Type B pancreatic cell (in vitro differentiated cells): ENCODE measurements around the gene RABGAP1L. TPM values are rescaled to one million over a fixed set of nuclear protein-coding genes. Genes with fewer than 3 reads are reported as not detected.

Experiments
- DNase-seq: peaks from one replicate; pipeline ENCODE4 v3.0.0; 2021; ENCODE audit warnings: mixed read lengths; ENCODE audit not compliant: unreplicated experiment; ENCODE audit errors: extremely low spot score
- H3K27ac Mint-ChIP-seq: 2 replicates; pipeline ENCODE4 v1.8.0; 2021; ENCODE audit warnings: mild to moderate bottlenecking, mixed read lengths
- H3K27me3 Mint-ChIP-seq: 2 replicates; pipeline ENCODE4 v1.8.0; 2021; ENCODE audit warnings: mixed read lengths
- H3K36me3 Mint-ChIP-seq: 2 replicates; pipeline ENCODE4 v1.8.0; 2021; ENCODE audit warnings: mixed read lengths
- H3K4me1 Mint-ChIP-seq: one replicate; pipeline ENCODE4 v1.8.0; 2021; ENCODE audit warnings: mixed read lengths; ENCODE audit not compliant: unreplicated experiment
- H3K4me3 Mint-ChIP-seq: 2 replicates; pipeline ENCODE4 v1.8.0; 2021; ENCODE audit warnings: mild to moderate bottlenecking, mixed read lengths
- H3K9me3 Mint-ChIP-seq: 2 replicates; pipeline ENCODE4 v1.8.0; 2021; ENCODE audit warnings: mixed read lengths
- CTCF ChIP-seq: fragments of 200-600 bp; sonication (generic); conservative IDR thresholded peaks from 2 replicates; pipeline ENCODE4 v1.5.0; 2021; ENCODE audit warnings: antibody characterized with exemption, mild to moderate bottlenecking
- total RNA-seq: library from RNA; stranded (reverse); gene quantifications from 2 replicates; pipeline ENCODE4 v1.2.1, GENCODE V29; 2021; ENCODE audit warnings: low replicate concordance

RABGAP1L gene
- total RNA-seq, 1 donor from 2014 or later, result 35.6 TPM

DNA sequence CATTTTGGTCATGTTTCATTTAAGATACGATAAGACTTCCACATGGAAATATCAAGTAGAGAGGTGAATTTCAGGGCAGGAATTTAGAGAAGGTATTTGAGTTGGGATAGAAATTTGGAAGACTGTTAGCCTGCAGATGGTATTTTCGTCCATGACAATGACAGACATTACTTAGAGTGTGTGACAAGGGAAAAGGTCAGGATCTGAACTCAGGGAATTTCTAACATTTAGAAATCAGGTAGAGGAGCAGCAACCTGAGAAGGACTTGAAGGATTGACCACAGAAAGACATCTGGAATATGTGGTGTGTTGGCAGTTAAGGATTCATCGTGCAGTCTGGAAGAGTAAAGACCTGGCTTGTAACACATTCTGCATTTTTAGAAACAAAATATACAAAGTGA, 57.9 kb downstream of the RABGAP1L start:
- DNase-seq, result no peak
- H3K9me3 Mint-ChIP-seq, result no peaks in the 10 kb centered on the region
- no peaks in the 10 kb centered on the region for H3K4me1 Mint-ChIP-seq
- TF ChIP-seq CTCF, result no peak
- no peak overlapping the region for H3K27ac Mint-ChIP-seq
- peaks cover 2% of the 10 kb centered on the region for H3K36me3 Mint-ChIP-seq
- no peak overlapping the region for H3K4me3 Mint-ChIP-seq
- H3K27me3 Mint-ChIP-seq, result no peaks in the 10 kb centered on the region

GRCh38 chr1:174217787-174218574, 58.7 kb downstream of the RABGAP1L start:
- no peak overlapping the region for H3K27ac Mint-ChIP-seq
- no peak overlapping the region for H3K4me3 Mint-ChIP-seq
- H3K4me1 Mint-ChIP-seq, result no peaks in the 10 kb centered on the region
- peak; percentile 83 for TF ChIP-seq CTCF
- no peak for DNase-seq
- H3K9me3 Mint-ChIP-seq, result no peaks in the 10 kb centered on the region
- H3K27me3 Mint-ChIP-seq, result no peaks in the 10 kb centered on the region
- H3K36me3 Mint-ChIP-seq, result peaks cover 7% of the 10 kb centered on the region

- no peak for DNase-seq
- Mint-ChIP-seq H3K27me3 (no peaks in the 10 kb centered on the region), H3K27ac (no peak overlapping the region)
These were observed 59.7 kb downstream of the RABGAP1L start for GRCh38 chr1:174218983-174219382.

DNA sequence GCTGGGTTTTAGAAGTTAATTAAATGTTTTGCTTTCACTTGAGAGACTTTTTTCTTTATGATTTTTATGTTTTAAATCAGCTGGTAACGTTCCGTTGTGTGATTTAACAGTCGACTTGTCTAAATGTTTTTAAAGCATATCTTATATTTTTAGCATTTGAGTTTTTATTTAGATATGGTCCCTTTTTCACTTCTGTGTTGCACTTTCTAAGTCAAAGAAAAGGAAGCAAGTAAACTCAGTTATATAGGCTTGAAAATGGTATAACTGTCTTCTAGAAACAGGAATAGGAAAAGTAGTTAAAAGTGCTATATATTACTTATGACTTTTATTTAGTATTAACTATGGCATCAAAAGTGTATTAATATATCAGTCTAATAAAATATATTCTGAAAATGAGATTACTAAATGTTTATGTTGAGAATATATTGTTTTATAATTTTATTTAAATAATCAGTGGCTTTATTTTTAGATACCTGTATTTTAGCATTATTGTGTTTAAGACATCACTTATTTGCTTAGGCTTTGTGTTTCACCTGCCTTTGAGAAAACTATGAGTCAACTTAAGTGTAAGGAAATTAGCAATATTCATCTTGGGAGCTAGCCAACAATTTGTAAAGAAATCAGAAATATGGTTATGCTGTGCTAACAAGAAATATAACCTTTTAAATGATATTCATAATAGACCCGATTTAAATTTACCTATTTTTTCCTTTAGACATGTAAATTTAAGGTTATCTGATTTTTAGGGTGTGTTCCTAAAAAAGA, 60.5 kb downstream of the RABGAP1L start:
- Mint-ChIP-seq H3K4me3 (no peak overlapping the region), H3K4me1 (no peaks in the 10 kb centered on the region), H3K27ac (no peak overlapping the region), H3K9me3 (no peaks in the 10 kb centered on the region), H3K27me3 (no peaks in the 10 kb centered on the region), H3K36me3 (peaks cover 11% of the 10 kb centered on the region)
- no peak for TF ChIP-seq CTCF
- DNase-seq, result no peak

More at GRCh38 chr1:174218983-174219382, 59.7 kb downstream of the RABGAP1L start:
- peaks cover 7% of the 10 kb centered on the region for H3K36me3 Mint-ChIP-seq
- no peaks in the 10 kb centered on the region for H3K9me3 Mint-ChIP-seq
- H3K4me3 Mint-ChIP-seq, result no peak overlapping the region
- no peaks in the 10 kb centered on the region for H3K4me1 Mint-ChIP-seq
- no peak for TF ChIP-seq CTCF

- no peak overlapping the region for H3K4me3 Mint-ChIP-seq
- H3K27me3 Mint-ChIP-seq, result no peaks in the 10 kb centered on the region
- H3K36me3 Mint-ChIP-seq, result peaks cover 13% of the 10 kb centered on the region
- no peaks in the 10 kb centered on the region for H3K4me1 Mint-ChIP-seq
- DNase-seq, result no peak
- no peaks in the 10 kb centered on the region for H3K9me3 Mint-ChIP-seq
- no peak for TF ChIP-seq CTCF
- no peak overlapping the region for H3K27ac Mint-ChIP-seq
These were observed 62.4 kb downstream of the RABGAP1L start for GRCh38 chr1:174221681-174222080.
